ENCODE results near the gene RD3L. TPM values are rescaled to one million over a fixed set of nuclear protein-coding genes. Genes with fewer than 3 reads are reported as not detected.

Gene RD3L
- total RNA-seq, 4 donors from 2014 or later: not detected

DNA sequence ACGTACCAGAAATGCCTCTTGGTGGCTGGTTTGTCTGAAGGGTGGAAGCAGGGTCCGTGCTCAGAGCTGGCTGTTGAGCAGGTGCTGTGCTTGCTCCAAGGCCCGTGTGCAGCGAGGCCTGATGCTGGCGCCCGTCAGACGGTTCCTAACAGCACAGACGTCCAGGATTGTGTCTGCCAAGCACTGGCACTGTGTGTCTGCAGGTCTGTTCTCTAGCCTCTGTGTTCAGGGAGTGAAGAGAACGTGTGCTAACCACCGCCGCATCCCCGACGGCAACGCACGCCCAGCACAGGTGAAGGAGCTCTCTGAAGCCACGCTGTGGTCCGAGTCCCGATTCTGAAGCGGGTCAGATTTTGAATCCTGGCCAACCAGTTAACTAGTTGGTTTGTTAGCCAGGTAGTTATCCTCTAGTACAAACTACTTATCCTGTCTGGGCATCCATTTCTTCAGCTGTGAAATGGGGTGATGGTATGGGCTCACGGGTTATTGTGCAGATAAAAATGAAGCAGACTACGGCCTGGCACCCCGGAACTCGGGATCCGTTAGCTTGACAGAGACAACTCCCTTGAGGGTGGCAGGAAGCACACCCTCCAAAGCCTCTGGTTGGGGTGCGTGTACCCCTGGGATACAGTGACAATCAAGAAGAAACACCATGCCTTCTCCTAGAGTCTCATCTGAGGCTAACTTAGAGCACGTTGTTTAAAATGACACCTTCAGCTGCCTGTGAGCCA is 32.6 kb downstream of the RD3L start:
- TF ChIP-seq, protein P1, sequence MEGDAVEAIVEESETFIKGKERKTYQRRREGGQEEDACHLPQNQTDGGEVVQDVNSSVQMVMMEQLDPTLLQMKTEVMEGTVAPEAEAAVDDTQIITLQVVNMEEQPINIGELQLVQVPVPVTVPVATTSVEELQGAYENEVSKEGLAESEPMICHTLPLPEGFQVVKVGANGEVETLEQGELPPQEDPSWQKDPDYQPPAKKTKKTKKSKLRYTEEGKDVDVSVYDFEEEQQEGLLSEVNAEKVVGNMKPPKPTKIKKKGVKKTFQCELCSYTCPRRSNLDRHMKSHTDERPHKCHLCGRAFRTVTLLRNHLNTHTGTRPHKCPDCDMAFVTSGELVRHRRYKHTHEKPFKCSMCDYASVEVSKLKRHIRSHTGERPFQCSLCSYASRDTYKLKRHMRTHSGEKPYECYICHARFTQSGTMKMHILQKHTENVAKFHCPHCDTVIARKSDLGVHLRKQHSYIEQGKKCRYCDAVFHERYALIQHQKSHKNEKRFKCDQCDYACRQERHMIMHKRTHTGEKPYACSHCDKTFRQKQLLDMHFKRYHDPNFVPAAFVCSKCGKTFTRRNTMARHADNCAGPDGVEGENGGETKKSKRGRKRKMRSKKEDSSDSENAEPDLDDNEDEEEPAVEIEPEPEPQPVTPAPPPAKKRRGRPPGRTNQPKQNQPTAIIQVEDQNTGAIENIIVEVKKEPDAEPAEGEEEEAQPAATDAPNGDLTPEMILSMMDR (IDR thresholded peaks at IDR 0.05; ENCODE audit: low read depth): no peak

DNA sequence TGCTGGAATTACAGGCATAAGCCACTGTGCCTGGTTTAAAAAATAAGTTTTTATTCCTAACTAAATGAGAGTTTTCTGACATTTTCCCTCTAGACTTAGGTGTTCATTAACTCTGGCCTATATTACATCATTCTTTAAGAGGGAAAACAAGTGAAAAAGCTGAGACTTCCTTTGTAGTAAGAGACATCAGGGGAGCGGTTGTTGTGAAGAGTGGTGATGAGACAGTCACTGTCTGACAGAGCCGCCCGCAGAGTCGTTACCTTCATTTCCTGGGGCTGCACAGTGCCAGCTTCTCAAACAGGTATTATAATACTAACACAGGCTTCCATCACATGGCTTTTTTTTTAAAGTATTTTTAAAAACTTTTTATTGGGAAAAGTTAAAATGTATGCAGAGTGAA is 33.7 kb downstream of the RD3L start:
- TF ChIP-seq, protein P1 (IDR thresholded peaks at IDR 0.05; ENCODE audit: low read depth): no peak

DNA sequence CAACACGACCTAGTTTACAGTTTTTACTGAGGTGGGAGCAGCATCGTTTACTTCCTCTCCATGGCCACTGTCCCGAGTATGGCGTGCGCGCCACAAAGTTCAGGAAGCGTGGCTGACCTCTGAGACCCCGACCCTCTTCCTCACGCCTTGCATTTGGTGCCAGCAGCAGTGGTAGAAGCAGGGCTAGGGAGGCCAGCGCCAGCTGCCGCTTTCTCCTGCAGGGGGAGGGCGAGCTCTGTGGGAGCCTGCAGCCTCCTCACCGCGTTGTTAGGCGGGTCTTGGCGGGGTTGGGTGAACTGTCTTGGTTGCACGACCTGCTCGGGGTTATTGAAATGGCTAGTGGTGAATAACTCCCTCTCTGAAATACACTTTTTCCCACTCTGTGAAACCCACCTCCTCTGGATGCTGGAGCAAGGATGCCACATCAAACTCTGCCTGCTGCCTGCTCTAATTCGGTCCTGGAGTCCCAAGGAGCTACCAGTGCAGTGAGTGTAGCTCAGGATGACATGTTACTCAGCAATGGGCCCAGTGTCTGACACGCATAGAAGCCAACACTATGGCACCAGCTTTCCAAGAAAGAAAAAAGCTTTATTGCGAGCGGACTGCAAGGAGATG is 36.4 kb downstream of the RD3L start:
- TF ChIP-seq, protein P1 (IDR thresholded peaks at IDR 0.05; ENCODE audit: low read depth): no peak

DNA sequence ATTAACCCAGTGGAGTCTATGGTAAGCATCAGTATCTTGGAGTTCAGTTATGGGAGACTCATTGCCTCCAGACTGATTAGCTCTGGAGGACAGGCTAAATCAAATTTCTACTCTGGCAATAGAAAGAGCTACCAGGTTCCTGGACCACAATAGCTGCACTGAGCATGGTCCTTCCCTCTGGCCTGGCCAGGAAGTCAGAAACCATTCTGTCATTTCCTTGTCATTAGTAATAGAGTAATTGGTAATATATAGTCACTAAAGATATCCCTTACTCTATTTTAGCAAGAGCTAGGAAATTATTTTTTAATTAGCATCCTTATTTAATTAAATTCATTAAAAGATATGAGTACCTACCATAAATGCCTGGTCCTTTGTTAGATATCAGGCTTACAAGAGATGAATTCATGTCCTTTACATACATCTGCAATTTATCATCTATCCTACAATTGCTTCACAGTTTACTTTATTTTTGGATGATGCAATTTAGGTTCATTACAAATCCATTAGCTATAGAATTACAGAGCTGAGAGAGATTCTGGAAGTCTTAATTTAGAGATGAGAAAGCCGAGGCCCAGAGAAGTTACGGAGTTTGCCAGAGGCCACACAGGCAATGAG is 37.7 kb downstream of the RD3L start:
- TF ChIP-seq, protein P1 (IDR thresholded peaks at IDR 0.05; ENCODE audit: low read depth): no peak

DNA sequence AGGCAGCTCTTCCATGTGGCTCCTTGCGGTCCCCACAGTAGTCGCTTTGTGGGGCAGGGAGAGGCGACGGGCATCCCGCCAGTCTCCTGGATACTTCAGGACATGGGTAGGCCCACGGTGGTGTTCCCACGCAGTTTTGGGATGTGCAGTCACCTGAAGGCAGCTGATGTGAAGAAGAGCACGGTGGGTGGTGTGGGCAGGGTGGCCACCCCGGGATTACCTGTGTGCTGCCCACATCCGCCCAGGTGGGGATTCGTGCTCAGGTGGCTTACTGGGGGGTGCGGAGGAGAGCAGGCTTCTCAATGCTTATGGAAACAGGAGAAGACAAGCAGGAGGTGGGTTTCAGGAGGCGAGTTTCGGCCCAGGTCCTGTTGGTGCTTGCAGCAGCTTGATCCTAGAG is 42.5 kb downstream of the RD3L start:
- TF ChIP-seq, protein P1 (IDR thresholded peaks at IDR 0.05; ENCODE audit: low read depth): no peak

GRCh38 chr14:103899316-103899715 is 43.0 kb downstream of the RD3L start:
- TF ChIP-seq, protein P1 (IDR thresholded peaks at IDR 0.05; ENCODE audit: low read depth): no peak

DNA sequence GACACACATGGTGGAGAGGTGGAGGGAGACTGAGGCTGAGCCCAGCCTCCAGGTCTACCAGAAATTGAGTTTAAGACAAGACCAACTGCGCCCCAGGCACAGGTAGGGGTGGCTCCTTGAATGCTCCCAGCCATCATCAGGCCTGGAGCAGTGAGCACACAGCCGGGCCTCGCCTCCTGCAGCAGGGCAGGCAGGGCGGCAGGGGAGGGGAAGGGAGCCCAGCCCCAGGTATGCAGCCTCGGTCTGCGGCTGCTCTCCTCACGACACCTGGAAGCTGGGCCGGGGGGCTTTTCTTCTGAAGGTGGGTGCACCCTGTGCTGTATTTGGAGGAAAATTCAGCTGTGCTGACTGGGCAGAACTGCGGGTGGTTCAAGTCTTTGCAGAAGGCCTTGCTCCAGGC is 43.6 kb downstream of the RD3L start:
- TF ChIP-seq, protein P1 (IDR thresholded peaks at IDR 0.05; ENCODE audit: low read depth): no peak

Measured in subcutaneous adipose tissue (tissue), 4 donors.